Keratinocyte (primary cell): ENCODE results near the gene ATP6V0E1. TPM values are rescaled to one million over a fixed set of nuclear protein-coding genes. Genes with fewer than 3 reads are reported as not detected.

Experiments used
- DNase-seq: peaks from one replicate; pipeline ENCODE4 v3.0.0-alpha.2; 2011; ENCODE audit warnings: low read depth, missing footprints, low spot score
- FAIRE-seq: peaks from 2 replicates; lab custom pipeline; 2011; peaks lifted over from hg19 to GRCh38; lab: Jason Lieb, UNC
- H2AFZ ChIP-seq: 2 replicates; pipeline ENCODE4 v1.6.0; 2012; ENCODE audit warnings: low read length, control low read depth, inconsistent platforms; ENCODE audit not compliant: control insufficient read depth
- H3K27ac ChIP-seq: 2 replicates; pipeline ENCODE4 v1.5.1; 2011; ENCODE audit warnings: low read length; ENCODE audit not compliant: control insufficient read depth, insufficient read depth
- H3K27me3 ChIP-seq: 3 replicates; pipeline ENCODE4 v1.6.0; 2011; ENCODE audit warnings: low read length; ENCODE audit not compliant: control insufficient read depth, insufficient read depth; ENCODE audit errors: extremely low read depth
- H3K36me3 ChIP-seq, 2 experiments: 2 replicates in 1 of 2; 3 replicates in 1 of 2; pipeline ENCODE4 v1.5.1; 2011; ENCODE audit warnings: low read length in 2 of 2, mild to moderate bottlenecking in 1 of 2; ENCODE audit not compliant: control insufficient read depth in 2 of 2, insufficient read depth in 2 of 2; ENCODE audit errors: extremely low read depth in 1 of 2
- H3K4me1 ChIP-seq: 3 replicates; pipeline ENCODE4 v1.5.1; 2011; ENCODE audit warnings: low read length; ENCODE audit not compliant: control insufficient read depth, insufficient read depth; ENCODE audit errors: extremely low read depth
- H3K4me2 ChIP-seq: 3 replicates; pipeline ENCODE4 v1.6.0; 2011; ENCODE audit warnings: low read depth, low read length; ENCODE audit not compliant: control insufficient read depth, insufficient read depth; ENCODE audit errors: extremely low read depth
- H3K4me3 ChIP-seq, 3 experiments: fragments of 200-600 bp in 1 of 3; sonication (generic) in 1 of 3; 2 replicates in 2 of 3; 3 replicates in 1 of 3; pipeline ENCODE4 v1.5.1; 2011 to 2016; ENCODE audit warnings: low read length in 3 of 3, mild to moderate bottlenecking in 3 of 3, control low read depth in 2 of 3, inconsistent platforms in 1 of 3, low read depth in 1 of 3, mixed read lengths in 1 of 3, mixed run types in 1 of 3, moderate library complexity in 1 of 3; ENCODE audit not compliant: control insufficient read depth in 2 of 3, insufficient read depth in 2 of 3; ENCODE audit errors: extremely low read depth in 1 of 3
- H3K79me2 ChIP-seq: 2 replicates; pipeline ENCODE4 v1.6.0; 2012; ENCODE audit warnings: low read length; ENCODE audit not compliant: control insufficient read depth, insufficient read depth
- H3K9ac ChIP-seq: 3 replicates; pipeline ENCODE4 v1.6.0; 2011; ENCODE audit warnings: low read length; ENCODE audit not compliant: control insufficient read depth, insufficient read depth; ENCODE audit errors: extremely low read depth
- H3K9me1 ChIP-seq: 3 replicates; pipeline ENCODE4 v1.6.0; 2011; ENCODE audit warnings: low read length; ENCODE audit not compliant: control insufficient read depth, insufficient read depth; ENCODE audit errors: extremely low read depth
- H3K9me3 ChIP-seq: 2 replicates; pipeline ENCODE4 v1.5.1; 2012; ENCODE audit warnings: low read depth, low read length; ENCODE audit not compliant: control insufficient read depth
- H4K20me1 ChIP-seq: 3 replicates; pipeline ENCODE4 v1.6.0; 2011; ENCODE audit warnings: low read length; ENCODE audit not compliant: control insufficient read depth, insufficient read depth; ENCODE audit errors: extremely low read depth
- EZH2 ChIP-seq: IDR thresholded peaks from one replicate; pipeline ENCODE4 v1.6.1; 2012; ENCODE audit warnings: inconsistent platforms, mild to moderate bottlenecking, low read length, moderate library complexity
- dilution Hi-C: fragments of 300-500 bp; cut with MboI; formaldehyde crosslinking; loops from one replicate; pipeline ENCODE4 v1.7.0; 2020; ENCODE audit warnings: low sequenced_read_pairs; ENCODE audit not compliant: extremely low pct_ligation_motif_present
- polyA plus RNA-seq, 5 experiments: library from polyadenylated mRNA; depleted of rRNA in 3 of 5; stranded (reverse) in 3 of 5; stranded (forward) in 1 of 5; unstranded in 1 of 5; fragments of >200 nt; gene quantifications; 1 replicate in 1 of 5; 2 replicates in 3 of 5; 3 replicates in 1 of 5; pipeline versions ENCODE4 v1.2.1 to v1.2.3, GENCODE V29; 2011 to 2012; ENCODE audit warnings: missing spikeins in 2 of 5, low read depth in 1 of 5, low replicate concordance in 1 of 5
- TF ChIP-seq, protein P1 (sequence below), 3 experiments: IDR thresholded peaks in 1 of 3; conservative IDR thresholded peaks in 1 of 3; optimal IDR thresholded peaks in 1 of 3; 2 replicates in 2 of 3; 3 replicates in 1 of 3; pipeline versions ENCODE3 to v1.5.1; 2011; ENCODE audit warnings: low read length in 3 of 3, mild to moderate bottlenecking in 3 of 3, moderate library complexity in 2 of 3, control low read depth in 1 of 3, inconsistent platforms in 1 of 3; ENCODE audit not compliant: insufficient read depth in 2 of 3; ENCODE audit errors: extremely low read depth in 1 of 3

The ATP6V0E1 gene
- polyA plus RNA-seq, 1 donor (not counting 4 experiments of a cell fraction or from before 2014, with no cell fraction given), result 533 TPM

DNA sequence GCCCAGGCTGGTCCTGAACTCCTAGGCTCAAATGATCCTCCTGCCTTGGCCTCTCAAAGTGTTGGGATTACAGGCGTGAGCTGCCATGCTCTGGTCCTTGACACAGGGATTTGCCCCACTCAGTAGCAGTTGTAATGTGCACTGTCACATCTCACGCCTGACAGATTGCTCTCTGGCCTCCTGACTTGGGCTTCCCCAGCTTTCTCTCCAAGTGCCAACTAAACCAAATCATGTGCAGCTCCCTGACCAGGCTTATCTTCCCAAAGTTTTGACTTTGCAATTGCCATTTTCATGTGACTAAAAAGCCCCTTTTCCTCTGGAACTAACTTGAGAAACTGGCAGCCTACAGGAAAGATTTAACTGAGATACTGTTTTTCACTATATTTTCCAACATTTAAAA is 13.7 kb upstream of the ATP6V0E1 start:
- peaks cover 8 to 13% of the 10 kb centered on the region in 2 experiments for H3K36me3 ChIP-seq
- dilution Hi-C loops, result no loop called here
- FAIRE-seq, result no peak

DNA sequence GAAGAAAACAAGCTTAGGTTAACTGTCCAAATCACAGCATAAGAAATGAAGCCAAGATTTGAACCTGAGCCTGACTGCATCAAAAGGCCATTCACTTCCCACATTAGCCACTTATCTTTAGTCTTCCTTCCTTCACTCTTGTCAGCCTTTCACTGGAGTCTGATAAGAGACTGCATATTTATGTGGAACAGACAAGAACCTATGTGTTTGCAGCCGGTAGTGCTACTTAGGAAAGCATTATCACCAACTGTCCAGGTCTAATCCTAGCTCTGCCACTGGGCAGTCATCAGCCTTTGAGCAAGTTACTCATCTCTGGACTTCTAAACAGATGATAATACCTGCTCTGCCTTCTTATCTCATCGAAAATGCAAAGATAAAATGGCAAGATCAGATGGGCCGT is 12.1 kb upstream of the ATP6V0E1 start:
- Histone ChIP-seq H3K9ac (no peak overlapping the region), H3K27ac (no peak overlapping the region), H3K27me3 (no peaks in the 10 kb centered on the region), H3K4me3 (no peak overlapping the region), H3K4me1 (no peaks in the 10 kb centered on the region), H3K36me3 (peaks cover 7 to 8% of the 10 kb centered on the region in 2 experiments), H3K79me2 (no peaks in the 10 kb centered on the region), H3K9me3 (no peaks in the 10 kb centered on the region), H3K9me1 (no peaks in the 10 kb centered on the region), H3K4me2 (no peak overlapping the region), H4K20me1 (no peaks in the 10 kb centered on the region), H2AFZ (no peak overlapping the region)
- DNase-seq, result no peak
- TF ChIP-seq EZH2, result no peak
- TF ChIP-seq, protein P1, sequence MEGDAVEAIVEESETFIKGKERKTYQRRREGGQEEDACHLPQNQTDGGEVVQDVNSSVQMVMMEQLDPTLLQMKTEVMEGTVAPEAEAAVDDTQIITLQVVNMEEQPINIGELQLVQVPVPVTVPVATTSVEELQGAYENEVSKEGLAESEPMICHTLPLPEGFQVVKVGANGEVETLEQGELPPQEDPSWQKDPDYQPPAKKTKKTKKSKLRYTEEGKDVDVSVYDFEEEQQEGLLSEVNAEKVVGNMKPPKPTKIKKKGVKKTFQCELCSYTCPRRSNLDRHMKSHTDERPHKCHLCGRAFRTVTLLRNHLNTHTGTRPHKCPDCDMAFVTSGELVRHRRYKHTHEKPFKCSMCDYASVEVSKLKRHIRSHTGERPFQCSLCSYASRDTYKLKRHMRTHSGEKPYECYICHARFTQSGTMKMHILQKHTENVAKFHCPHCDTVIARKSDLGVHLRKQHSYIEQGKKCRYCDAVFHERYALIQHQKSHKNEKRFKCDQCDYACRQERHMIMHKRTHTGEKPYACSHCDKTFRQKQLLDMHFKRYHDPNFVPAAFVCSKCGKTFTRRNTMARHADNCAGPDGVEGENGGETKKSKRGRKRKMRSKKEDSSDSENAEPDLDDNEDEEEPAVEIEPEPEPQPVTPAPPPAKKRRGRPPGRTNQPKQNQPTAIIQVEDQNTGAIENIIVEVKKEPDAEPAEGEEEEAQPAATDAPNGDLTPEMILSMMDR (optimal IDR thresholded peaks at IDR 0.05 in 1 of 3, IDR thresholded peaks at IDR 0.05 in 1 of 3, conservative IDR thresholded peaks at IDR 0.05 in 1 of 3; ENCODE audit: extremely low read depth in 1 of 3, insufficient read depth in 2 of 3, low read length in 3 of 3), result no peak
- FAIRE-seq, result no peak
- dilution Hi-C loops, result no loop called here

More for the DNA sequence above, 13.7 kb upstream of the ATP6V0E1 start:
- no peak for DNase-seq
- Histone ChIP-seq H3K9me1 (no peaks in the 10 kb centered on the region), H3K27ac (no peak overlapping the region), H2AFZ (no peak overlapping the region), H3K9me3 (no peaks in the 10 kb centered on the region), H3K4me3 (no peak overlapping the region), H4K20me1 (no peaks in the 10 kb centered on the region), H3K4me1 (no peaks in the 10 kb centered on the region), H3K4me2 (no peak overlapping the region), H3K9ac (no peak overlapping the region), H3K27me3 (no peaks in the 10 kb centered on the region), H3K79me2 (no peaks in the 10 kb centered on the region)
- TF ChIP-seq, protein P1 (optimal IDR thresholded peaks at IDR 0.05 in 1 of 3, IDR thresholded peaks at IDR 0.05 in 1 of 3, conservative IDR thresholded peaks at IDR 0.05 in 1 of 3; ENCODE audit: extremely low read depth in 1 of 3, insufficient read depth in 2 of 3, low read length in 3 of 3), result no peak
- TF ChIP-seq EZH2, result no peak
